ENCODE data around the gene XKR8. TPM values are rescaled to one million over a fixed set of nuclear protein-coding genes. Genes with fewer than 3 reads are reported as not detected.

XKR8 gene
- total and polyA plus RNA-seq, 10 of the 15 experiments (the other 5 are each of a cell fraction or from before 2014, with no cell fraction given), result 0.80 to 3.7 (median 2.6) TPM

DNA sequence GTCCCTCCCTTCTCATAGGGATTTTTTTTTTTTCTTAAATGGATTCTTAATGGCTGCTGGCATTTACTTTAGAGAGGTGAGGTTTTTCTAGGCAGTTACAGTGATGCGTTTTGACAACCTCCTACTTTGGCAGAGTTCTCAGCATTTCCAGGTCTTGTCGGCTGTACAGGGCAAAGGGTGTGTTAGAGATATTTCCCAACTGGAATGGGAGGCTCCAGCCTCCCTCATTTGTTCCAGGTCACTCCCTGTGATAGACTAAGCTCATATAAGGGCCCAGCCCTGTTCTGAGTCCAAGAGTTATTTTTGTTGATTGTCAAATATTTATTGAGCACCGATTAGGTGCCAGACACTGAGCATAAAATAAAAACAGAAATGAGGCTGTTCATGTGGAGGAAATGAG lies 7.6 kb upstream of the XKR8 start (continued):
- TF ChIP-seq, protein P1, sequence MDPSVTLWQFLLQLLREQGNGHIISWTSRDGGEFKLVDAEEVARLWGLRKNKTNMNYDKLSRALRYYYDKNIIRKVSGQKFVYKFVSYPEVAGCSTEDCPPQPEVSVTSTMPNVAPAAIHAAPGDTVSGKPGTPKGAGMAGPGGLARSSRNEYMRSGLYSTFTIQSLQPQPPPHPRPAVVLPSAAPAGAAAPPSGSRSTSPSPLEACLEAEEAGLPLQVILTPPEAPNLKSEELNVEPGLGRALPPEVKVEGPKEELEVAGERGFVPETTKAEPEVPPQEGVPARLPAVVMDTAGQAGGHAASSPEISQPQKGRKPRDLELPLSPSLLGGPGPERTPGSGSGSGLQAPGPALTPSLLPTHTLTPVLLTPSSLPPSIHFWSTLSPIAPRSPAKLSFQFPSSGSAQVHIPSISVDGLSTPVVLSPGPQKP (IDR thresholded peaks at IDR 0.05; ENCODE audit: low read depth, low read length), result no peak
- no peak for TF ChIP-seq ETV6 (conservative IDR thresholded peaks at IDR 0.05 in 1 of 2, IDR thresholded peaks at IDR 0.05 in 1 of 2; ENCODE audit: borderline replicate concordance in 1 of 2, low read depth in 1 of 2)

DNA sequence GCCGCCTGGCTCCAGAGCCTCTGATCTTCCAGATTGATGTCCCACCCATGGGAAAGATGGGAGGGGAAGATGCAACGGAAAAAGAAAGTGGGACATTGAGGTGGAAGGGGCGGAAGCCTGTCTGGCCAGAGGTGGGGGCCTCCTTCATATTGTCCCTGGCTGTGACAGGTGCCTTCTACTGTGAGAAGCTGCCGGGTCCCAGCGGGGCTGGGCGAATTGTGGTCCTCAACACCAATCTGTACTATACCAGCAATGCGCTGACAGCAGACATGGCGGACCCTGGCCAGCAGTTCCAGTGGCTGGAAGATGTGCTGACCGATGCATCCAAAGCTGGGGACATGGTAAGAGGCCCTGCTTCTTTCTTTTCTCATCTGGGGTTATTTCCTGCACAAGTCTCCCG lies 5.6 kb upstream of the XKR8 start:
- Histone ChIP-seq H3K79me2 (ENCODE audit: control insufficient read depth, insufficient read depth, low read length) (no peaks in the 10 kb centered on the region), H3K9ac (ENCODE audit: control insufficient read depth, insufficient read depth, low read length) (no peak overlapping the region), H3K36me3 (ENCODE audit: control insufficient read depth in 2 of 2, insufficient read depth in 2 of 2, low read length in 1 of 2) (no peaks in the 10 kb centered on the region), H3K9me3 (replicated peaks; ENCODE audit: control insufficient read depth, insufficient read depth, low read length) (no peaks in the 10 kb centered on the region), H3K4me1 (ENCODE audit: control insufficient read depth, insufficient read depth, low read length) (no peaks in the 10 kb centered on the region), H2AFZ (ENCODE audit: control insufficient read depth, low read depth, low read length) (no peak overlapping the region), H3K27me3 (replicated peaks in 1 of 2; ENCODE audit: control insufficient read depth in 2 of 2, insufficient read depth in 2 of 2, low read length in 1 of 2) (no peaks in the 10 kb centered on the region), H3K27ac (ENCODE audit: control insufficient read depth, insufficient read depth) (no peak overlapping the region), H4K20me1 (ENCODE audit: control insufficient read depth, insufficient read depth) (no peaks in the 10 kb centered on the region), H3K4me3 (no peak overlapping the region), H3K4me2 (ENCODE audit: control insufficient read depth, insufficient read depth) (no peak overlapping the region)
- ChIA-PET SMC1A (ENCODE audit: uncharacterized antibody, unreplicated experiment) (interaction anchor here (1.5 kb wide), 1 partner anchor 103 kb away, joined by 4 read pairs; no protein-coding TSS in a partner anchor), CTCF (interaction anchor here (1.1 kb wide), 1 partner anchor 16 kb away, joined by 5 read pairs; no protein-coding TSS in a partner anchor), POLR2A (no interaction called here), RAD21 (ENCODE audit: unreplicated experiment) (no interaction called here)
- intact Hi-C loops (cut with micrococcal nuclease; ENCODE audit: unreplicated experiment) (loop anchor here (10.0 kb wide), 1 partner anchor 541 kb away; no protein-coding TSS in a partner anchor), in situ Hi-C loops (cut with MboI) (no loop called here)
- DNase-seq (ENCODE audit: low read depth, low spot score) (no peak), FAIRE-seq (no peak), ATAC-seq (no peak)
- WGBS (ENCODE audit: insufficient coverage, insufficient replicate concordance, low lambda C conversion rate, missing lambda C conversion rate), result 62% methylated on average over 10 of the region's 10 CpGs
- BruUV-seq (replicated peaks), result no TSS peak
- TF ChIP-seq, protein P2, sequence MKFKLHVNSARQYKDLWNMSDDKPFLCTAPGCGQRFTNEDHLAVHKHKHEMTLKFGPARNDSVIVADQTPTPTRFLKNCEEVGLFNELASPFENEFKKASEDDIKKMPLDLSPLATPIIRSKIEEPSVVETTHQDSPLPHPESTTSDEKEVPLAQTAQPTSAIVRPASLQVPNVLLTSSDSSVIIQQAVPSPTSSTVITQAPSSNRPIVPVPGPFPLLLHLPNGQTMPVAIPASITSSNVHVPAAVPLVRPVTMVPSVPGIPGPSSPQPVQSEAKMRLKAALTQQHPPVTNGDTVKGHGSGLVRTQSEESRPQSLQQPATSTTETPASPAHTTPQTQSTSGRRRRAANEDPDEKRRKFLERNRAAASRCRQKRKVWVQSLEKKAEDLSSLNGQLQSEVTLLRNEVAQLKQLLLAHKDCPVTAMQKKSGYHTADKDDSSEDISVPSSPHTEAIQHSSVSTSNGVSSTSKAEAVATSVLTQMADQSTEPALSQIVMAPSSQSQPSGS (IDR thresholded peaks at IDR 0.05; ENCODE audit: low read length), result no peak
- TF ChIP-seq MTA3 (IDR thresholded peaks at IDR 0.05; ENCODE audit: borderline replicate concordance, low read length), result no peak
- TF ChIP-seq FOXK2 (IDR thresholded peaks at IDR 0.05), result no peak
- TF ChIP-seq NR2C1 (IDR thresholded peaks at IDR 0.05), result no peak
- TF ChIP-seq, protein P3, sequence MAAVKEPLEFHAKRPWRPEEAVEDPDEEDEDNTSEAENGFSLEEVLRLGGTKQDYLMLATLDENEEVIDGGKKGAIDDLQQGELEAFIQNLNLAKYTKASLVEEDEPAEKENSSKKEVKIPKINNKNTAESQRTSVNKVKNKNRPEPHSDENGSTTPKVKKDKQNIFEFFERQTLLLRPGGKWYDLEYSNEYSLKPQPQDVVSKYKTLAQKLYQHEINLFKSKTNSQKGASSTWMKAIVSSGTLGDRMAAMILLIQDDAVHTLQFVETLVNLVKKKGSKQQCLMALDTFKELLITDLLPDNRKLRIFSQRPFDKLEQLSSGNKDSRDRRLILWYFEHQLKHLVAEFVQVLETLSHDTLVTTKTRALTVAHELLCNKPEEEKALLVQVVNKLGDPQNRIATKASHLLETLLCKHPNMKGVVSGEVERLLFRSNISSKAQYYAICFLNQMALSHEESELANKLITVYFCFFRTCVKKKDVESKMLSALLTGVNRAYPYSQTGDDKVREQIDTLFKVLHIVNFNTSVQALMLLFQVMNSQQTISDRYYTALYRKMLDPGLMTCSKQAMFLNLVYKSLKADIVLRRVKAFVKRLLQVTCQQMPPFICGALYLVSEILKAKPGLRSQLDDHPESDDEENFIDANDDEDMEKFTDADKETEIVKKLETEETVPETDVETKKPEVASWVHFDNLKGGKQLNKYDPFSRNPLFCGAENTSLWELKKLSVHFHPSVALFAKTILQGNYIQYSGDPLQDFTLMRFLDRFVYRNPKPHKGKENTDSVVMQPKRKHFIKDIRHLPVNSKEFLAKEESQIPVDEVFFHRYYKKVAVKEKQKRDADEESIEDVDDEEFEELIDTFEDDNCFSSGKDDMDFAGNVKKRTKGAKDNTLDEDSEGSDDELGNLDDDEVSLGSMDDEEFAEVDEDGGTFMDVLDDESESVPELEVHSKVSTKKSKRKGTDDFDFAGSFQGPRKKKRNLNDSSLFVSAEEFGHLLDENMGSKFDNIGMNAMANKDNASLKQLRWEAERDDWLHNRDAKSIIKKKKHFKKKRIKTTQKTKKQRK (IDR thresholded peaks at IDR 0.05; ENCODE audit: low read depth, low read length), result no peak
- no peak for TF ChIP-seq FOXM1 (IDR thresholded peaks at IDR 0.05; ENCODE audit: low read depth, low read length)
- TF ChIP-seq, protein P4, sequence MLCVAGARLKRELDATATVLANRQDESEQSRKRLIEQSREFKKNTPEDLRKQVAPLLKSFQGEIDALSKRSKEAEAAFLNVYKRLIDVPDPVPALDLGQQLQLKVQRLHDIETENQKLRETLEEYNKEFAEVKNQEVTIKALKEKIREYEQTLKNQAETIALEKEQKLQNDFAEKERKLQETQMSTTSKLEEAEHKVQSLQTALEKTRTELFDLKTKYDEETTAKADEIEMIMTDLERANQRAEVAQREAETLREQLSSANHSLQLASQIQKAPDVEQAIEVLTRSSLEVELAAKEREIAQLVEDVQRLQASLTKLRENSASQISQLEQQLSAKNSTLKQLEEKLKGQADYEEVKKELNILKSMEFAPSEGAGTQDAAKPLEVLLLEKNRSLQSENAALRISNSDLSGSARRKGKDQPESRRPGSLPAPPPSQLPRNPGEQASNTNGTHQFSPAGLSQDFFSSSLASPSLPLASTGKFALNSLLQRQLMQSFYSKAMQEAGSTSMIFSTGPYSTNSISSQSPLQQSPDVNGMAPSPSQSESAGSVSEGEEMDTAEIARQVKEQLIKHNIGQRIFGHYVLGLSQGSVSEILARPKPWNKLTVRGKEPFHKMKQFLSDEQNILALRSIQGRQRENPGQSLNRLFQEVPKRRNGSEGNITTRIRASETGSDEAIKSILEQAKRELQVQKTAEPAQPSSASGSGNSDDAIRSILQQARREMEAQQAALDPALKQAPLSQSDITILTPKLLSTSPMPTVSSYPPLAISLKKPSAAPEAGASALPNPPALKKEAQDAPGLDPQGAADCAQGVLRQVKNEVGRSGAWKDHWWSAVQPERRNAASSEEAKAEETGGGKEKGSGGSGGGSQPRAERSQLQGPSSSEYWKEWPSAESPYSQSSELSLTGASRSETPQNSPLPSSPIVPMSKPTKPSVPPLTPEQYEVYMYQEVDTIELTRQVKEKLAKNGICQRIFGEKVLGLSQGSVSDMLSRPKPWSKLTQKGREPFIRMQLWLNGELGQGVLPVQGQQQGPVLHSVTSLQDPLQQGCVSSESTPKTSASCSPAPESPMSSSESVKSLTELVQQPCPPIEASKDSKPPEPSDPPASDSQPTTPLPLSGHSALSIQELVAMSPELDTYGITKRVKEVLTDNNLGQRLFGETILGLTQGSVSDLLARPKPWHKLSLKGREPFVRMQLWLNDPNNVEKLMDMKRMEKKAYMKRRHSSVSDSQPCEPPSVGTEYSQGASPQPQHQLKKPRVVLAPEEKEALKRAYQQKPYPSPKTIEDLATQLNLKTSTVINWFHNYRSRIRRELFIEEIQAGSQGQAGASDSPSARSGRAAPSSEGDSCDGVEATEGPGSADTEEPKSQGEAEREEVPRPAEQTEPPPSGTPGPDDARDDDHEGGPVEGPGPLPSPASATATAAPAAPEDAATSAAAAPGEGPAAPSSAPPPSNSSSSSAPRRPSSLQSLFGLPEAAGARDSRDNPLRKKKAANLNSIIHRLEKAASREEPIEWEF (IDR thresholded peaks at IDR 0.05; ENCODE audit: insufficient replicate concordance, low read depth, low read length), result no peak
- no peak for TF ChIP-seq YBX1 (IDR thresholded peaks at IDR 0.05)
- TF ChIP-seq SPI1 (IDR thresholded peaks at IDR 0.05; ENCODE audit: borderline replicate concordance, insufficient read depth, low read depth, low read length), result no peak

Data from GM12878 (cell line).